Aorta (tissue), 5 donors: ENCODE measurements around the gene ZNF277. TPM values are rescaled to one million over a fixed set of nuclear protein-coding genes. Genes with fewer than 3 reads are reported as not detected.
"Not testable (repeated sequence)": the region's sequence is repeated elsewhere in the genome, so short reads cannot be mapped to it uniquely, and the experiment has no call there.

Source experiments
- ATAC-seq: fragments of 200-7000 bp; cut with Tn5 transposase; one replicate; pipeline ENCODE4 v1.9.1; 2022; ENCODE audit warnings: moderate library complexity; ENCODE audit not compliant: low FRiP score
- DNase-seq, 2 donors: peaks; one replicate each; pipeline ENCODE4 v3.0.0-alpha.2; 2020
- H3K27ac ChIP-seq, 2 donors: one replicate each; pipeline ENCODE4 v1.5.1; 2013; ENCODE audit warnings: low read length in 2 of 2, mild to moderate bottlenecking in 2 of 2, moderate library complexity in 2 of 2, control low read depth in 1 of 2, inconsistent platforms in 1 of 2, low read depth in 1 of 2
- H3K27me3 ChIP-seq, 2 donors: one replicate each; pipeline ENCODE4 v1.6.1; 2013; ENCODE audit warnings: control low read depth in 1 of 2, low read length in 1 of 2, mild to moderate bottlenecking in 1 of 2, moderate library complexity in 1 of 2; ENCODE audit not compliant: insufficient read depth in 2 of 2, control insufficient read depth in 1 of 2
- H3K36me3 ChIP-seq, 2 donors: one replicate each; pipeline ENCODE4 v1.6.1; 2013; ENCODE audit warnings: control low read depth in 1 of 2, low read length in 1 of 2, mild to moderate bottlenecking in 1 of 2; ENCODE audit not compliant: insufficient read depth in 2 of 2, control insufficient read depth in 1 of 2
- H3K4me1 ChIP-seq, 2 donors: one replicate each; pipeline ENCODE4 v1.6.1; 2013; ENCODE audit warnings: low read length in 2 of 2, control low read depth in 1 of 2, mild to moderate bottlenecking in 1 of 2, moderate library complexity in 1 of 2; ENCODE audit not compliant: insufficient read depth in 2 of 2, control insufficient read depth in 1 of 2
- H3K4me3 ChIP-seq, 2 donors: one replicate each; pipeline ENCODE4 v1.5.1; 2013; ENCODE audit warnings: low read length in 2 of 2, control low read depth in 1 of 2, mild to moderate bottlenecking in 1 of 2
- H3K9me3 ChIP-seq: one replicate; pipeline ENCODE4 v1.6.1; 2013; ENCODE audit warnings: mild to moderate bottlenecking, low read length; ENCODE audit not compliant: control insufficient read depth
- WGBS, 2 donors: extraction: QIAGEN DNeasy Blood & Tissue Kit; methylation state at CpG; one replicate each; pipeline ENCODE4 v1.1.7; 2013; 5-methylcytosine and 5-hydroxymethylcytosine counted together
- intact Hi-C, 2 donors: fragments of 100-400 bp; cut with DNase I; formaldehyde crosslinking; loops; one replicate each; pipeline versions ENCODE4 v1.14.2 to v1.15.0; 2022
- polyA plus RNA-seq, 2 donors: library from polyadenylated mRNA; stranded (reverse); fragments of 200-250 nt; gene quantifications; one replicate each; pipeline ENCODE4 v1.2.3, GENCODE V29; 2013
- total RNA-seq, 2 donors: library from RNA; stranded (reverse); fragmentation: NEBNext Ultra II Directional; extraction: Animal tissue kit (Norgen Biotek cat#: 25700); gene quantifications; one replicate each; pipeline ENCODE4 v1.2.1, GENCODE V29; 2021
- donor health status: healthy with polysubstance abuse.
- donor health status: Bipolar disorder and iron deficiency.
- donor health status: DM: no; HTN: no; CAD: no.
- donor health status: DM: no; HTN: no; CAD: no.
- donor health status: DM: yes; HTN: yes; CAD: no.

Gene ZNF277
- total and polyA plus RNA-seq, 4 donors, result 17.8 to 41.6 (median 21.0) TPM

DNA sequence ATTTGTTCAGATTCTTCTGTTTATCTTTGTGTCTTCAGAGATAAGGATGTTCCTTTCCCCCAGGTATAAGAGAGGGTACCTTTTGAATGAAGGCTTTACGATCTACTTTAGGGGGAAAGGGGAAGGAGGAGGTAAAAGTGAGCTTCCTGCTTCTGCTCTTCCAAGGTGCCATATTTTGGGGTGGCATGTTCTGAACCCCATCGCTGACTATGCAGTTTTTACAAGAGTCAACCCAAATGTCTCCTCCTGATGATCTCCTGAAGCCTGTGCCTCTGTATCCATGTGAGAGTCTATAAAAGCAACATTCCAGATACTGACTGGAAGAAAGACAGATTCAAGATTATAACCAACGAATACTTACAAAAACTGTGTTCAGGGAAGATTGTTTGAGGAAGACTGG lies 102.5 kb downstream of the ZNF277 start:
- DNase-seq, result no peak
- Histone ChIP-seq H3K36me3 (peaks cover 1 to 2% of the 10 kb centered on the region in 2 donors), H3K4me3 (no peak overlapping the region), H3K4me1 (no peaks in the 10 kb centered on the region), H3K9me3 (no peaks in the 10 kb centered on the region), H3K27ac (no peak overlapping the region), H3K27me3 (no peaks in the 10 kb centered on the region)
- ATAC-seq, result no peak
- WGBS, 2 donors, result 92 to 97% methylated on average over 3 of the region's 3 CpGs
- intact Hi-C loops, result no loop called here

- DNase-seq, H3K36me3 ChIP-seq, H3K4me1 ChIP-seq, H3K4me3 ChIP-seq, H3K9me3 ChIP-seq, H3K27me3 ChIP-seq, H3K27ac ChIP-seq, intact Hi-C loops, ATAC-seq: not testable (repeated sequence)
- WGBS, 2 donors, result 97 to 98% methylated on average over 2 of the region's 2 CpGs
Measured at GRCh38 chr7:112316803-112317202, 110.3 kb downstream of the ZNF277 start.

- no peaks in the 10 kb centered on the region for H3K9me3 ChIP-seq
- H3K36me3 ChIP-seq, result peaks cover 3 to 6% of the 10 kb centered on the region in 2 donors
- no peaks in the 10 kb centered on the region for H3K27me3 ChIP-seq
- ATAC-seq, result no peak
- H3K4me1 ChIP-seq, result no peaks in the 10 kb centered on the region
- no peak overlapping the region for H3K27ac ChIP-seq
- intact Hi-C loops, result no loop called here
- 96 to 100% methylated on average over 1 of the region's 1 CpG for WGBS, 2 donors
- no peak overlapping the region for H3K4me3 ChIP-seq
- no peak for DNase-seq
Measured at GRCh38 chr7:112322070-112322469, 115.6 kb downstream of the ZNF277 start.

DNA sequence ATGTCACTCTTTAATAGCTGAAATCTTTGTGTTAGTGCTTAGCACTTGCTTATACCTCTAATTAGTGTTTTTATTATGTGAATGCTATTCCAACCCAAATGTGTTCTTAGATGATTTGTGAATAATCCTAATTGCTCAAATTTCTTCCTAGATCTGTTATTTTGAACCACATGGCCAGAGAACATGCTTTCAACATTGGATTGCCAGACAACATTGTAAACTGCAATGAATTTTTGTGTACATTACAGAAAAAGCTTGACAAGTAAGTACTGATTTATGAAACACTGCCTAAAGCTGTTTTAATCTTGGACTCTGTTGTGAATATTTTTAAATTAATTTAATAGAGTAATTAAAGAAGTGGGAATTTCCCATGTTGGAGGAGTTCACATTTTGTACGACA lies 121.1 kb downstream of the ZNF277 start:
- H3K27ac ChIP-seq, result no peak overlapping the region
- H3K36me3 ChIP-seq, result peaks cover 3 to 5% of the 10 kb centered on the region in 2 donors
- no peaks in the 10 kb centered on the region for H3K27me3 ChIP-seq
- H3K4me3 ChIP-seq, result no peak overlapping the region
- DNase-seq (no peak), ATAC-seq (no peak)
- no peaks in the 10 kb centered on the region for H3K9me3 ChIP-seq
- intact Hi-C loops, result no loop called here
- no peaks in the 10 kb centered on the region for H3K4me1 ChIP-seq
- 97 to 100% methylated on average over 1 of the region's 1 CpG for WGBS, 2 donors

DNA sequence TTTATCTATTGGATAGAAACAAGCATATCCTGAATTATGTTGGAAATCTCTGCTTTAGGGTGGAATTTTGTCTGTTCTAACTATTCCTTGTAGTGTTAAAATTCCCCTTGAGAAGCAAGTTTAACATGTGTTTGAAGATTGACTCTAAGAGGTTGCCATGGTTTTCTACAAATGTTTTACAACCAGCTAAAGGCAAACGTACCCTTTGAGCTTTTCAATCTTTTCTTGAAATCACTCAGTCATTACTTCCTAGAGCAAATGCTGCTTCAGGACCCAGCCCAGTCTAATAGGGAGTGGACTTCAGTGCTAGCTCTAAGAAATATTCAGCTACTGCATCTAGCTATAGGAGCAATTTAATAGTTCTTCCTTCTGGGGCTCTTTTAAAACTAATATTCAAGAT lies 125.0 kb downstream of the ZNF277 start:
- ATAC-seq (no peak), DNase-seq (no peak)
- Histone ChIP-seq H3K27ac (no peak overlapping the region), H3K27me3 (no peaks in the 10 kb centered on the region), H3K4me1 (no peaks in the 10 kb centered on the region), H3K4me3 (no peak overlapping the region), H3K36me3 (no peaks in the 10 kb centered on the region), H3K9me3 (no peaks in the 10 kb centered on the region)
- intact Hi-C loops, result no loop called here
- WGBS, 2 donors, result 70 to 83% methylated on average over 1 of the region's 1 CpG

DNA sequence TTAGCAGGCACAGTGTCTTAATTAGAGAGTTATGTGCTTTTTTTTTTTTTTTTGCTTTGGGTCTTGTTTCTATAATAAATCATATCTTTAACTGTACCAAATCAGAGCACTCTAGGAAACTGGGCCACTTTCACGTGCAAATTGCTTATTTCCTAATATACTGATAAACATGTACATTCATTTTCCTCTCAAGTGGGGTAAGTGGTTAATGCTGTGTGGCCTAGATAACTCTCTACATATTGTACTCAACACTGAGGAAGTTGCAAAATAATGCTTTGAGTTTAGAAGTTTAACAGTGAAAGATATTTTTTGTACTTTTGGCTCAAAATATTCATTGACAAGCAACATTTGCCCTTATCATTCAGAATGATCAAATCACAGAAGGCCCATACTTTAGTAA lies 127.9 kb downstream of the ZNF277 start:
- ATAC-seq (no peak), DNase-seq (no peak)
- Histone ChIP-seq H3K36me3 (peaks cover 0 to 2% of the 10 kb centered on the region in 2 donors), H3K9me3 (no peaks in the 10 kb centered on the region), H3K4me3 (no peak overlapping the region), H3K27me3 (no peaks in the 10 kb centered on the region), H3K27ac (no peak overlapping the region), H3K4me1 (no peaks in the 10 kb centered on the region)
- WGBS, 2 donors, result 69 to 84% methylated on average over 1 of the region's 1 CpG
- intact Hi-C loops, result no loop called here

GRCh38 chr7:112336261-112336660 lies 129.8 kb downstream of the ZNF277 start:
- Histone ChIP-seq H3K36me3 (peaks cover 0 to 2% of the 10 kb centered on the region in 2 donors), H3K27me3 (no peaks in the 10 kb centered on the region), H3K9me3 (no peaks in the 10 kb centered on the region), H3K4me1 (no peaks in the 10 kb centered on the region), H3K27ac (no peak overlapping the region), H3K4me3 (no peak overlapping the region)
- ATAC-seq (no peak), DNase-seq (no peak)
- WGBS, 2 donors, result 93 to 99% methylated on average over 2 of the region's 2 CpGs
- intact Hi-C loops, result no loop called here

GRCh38 chr7:112336936-112337576 lies 130.6 kb downstream of the ZNF277 start:
- intact Hi-C loops, result no loop called here
- no peaks in the 10 kb centered on the region for H3K27me3 ChIP-seq
- H3K9me3 ChIP-seq, result no peaks in the 10 kb centered on the region
- no peaks in the 10 kb centered on the region for H3K4me1 ChIP-seq
- no peak for ATAC-seq
- no peak overlapping the region for H3K4me3 ChIP-seq
- no peak for DNase-seq
- no peak overlapping the region for H3K27ac ChIP-seq
- WGBS, 2 donors, result 21 to 24% methylated on average over 8 of the region's 8 CpGs
- H3K36me3 ChIP-seq, result peaks cover under 1 to 2% of the 10 kb centered on the region in 2 donors

DNA sequence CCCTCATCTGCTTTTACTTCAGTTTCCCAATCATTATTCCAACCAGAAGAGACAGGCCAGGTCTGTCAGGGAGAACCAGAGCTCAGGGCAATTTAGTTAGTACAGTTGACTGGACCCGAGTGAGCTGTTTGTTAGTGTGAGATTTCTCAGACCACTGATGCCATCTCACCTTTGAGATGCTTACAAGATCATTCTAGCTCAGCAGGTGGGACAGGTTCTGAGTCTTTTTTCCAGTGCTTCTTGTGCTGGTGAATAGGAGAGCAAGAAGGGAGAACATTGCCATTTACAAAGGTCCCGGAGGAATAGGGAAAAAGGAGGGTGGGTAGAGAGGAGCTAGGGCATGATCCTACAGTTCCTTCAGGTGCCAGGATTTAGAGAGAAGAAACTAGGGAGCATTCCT lies 131.4 kb downstream of the ZNF277 start:
- H3K36me3 ChIP-seq, result peaks cover 2 to 6% of the 10 kb centered on the region in 2 donors

More for the DNA sequence above, 131.4 kb downstream of the ZNF277 start:
- Histone ChIP-seq H3K4me3 (no peak overlapping the region), H3K27ac (no peak overlapping the region), H3K27me3 (no peaks in the 10 kb centered on the region), H3K4me1 (no peaks in the 10 kb centered on the region), H3K9me3 (no peaks in the 10 kb centered on the region)
- no peak for ATAC-seq
- no peak for DNase-seq
- 94 to 99% methylated on average over 2 of the region's 2 CpGs for WGBS, 2 donors
- intact Hi-C loops, result no loop called here
